ENCODE results near the gene BAD. TPM values are rescaled to one million over a fixed set of nuclear protein-coding genes. Genes with fewer than 3 reads are reported as not detected.

The BAD gene
- total RNA-seq: 95.7 and 96.5 TPM in 2 replicates

GRCh38 chr11:64284048-64284961 is at the start of gene BAD:
BAD (minus strand) TSS chr11:64284665; CDS start chr11:64284368, 297 bp downstream.

GRCh38 chr11:64317961-64318765 is 33.7 kb upstream of the BAD start, which contains the start of gene PRDX5:
PRDX5 (plus strand) TSS chr11:64318121; CDS start chr11:64318216, 95 bp downstream.

GRCh38 chr11:64317325-64317960 is 33.0 kb upstream of the BAD start, which contains the start of gene TRMT112:
TRMT112 (minus strand) TSS chr11:64317559; CDS start chr11:64317526, 33 bp downstream.

GRCh38 chr11:64305075-64305690 is 20.7 kb upstream of the BAD start, which contains the start of gene ESRRA:
ESRRA (plus strand) TSS chr11:64305524; CDS start chr11:64307180, 1,656 bp downstream.

GRCh38 chr11:64299847-64300648 is 15.6 kb upstream of the BAD start, which contains the start of gene CATSPERZ:
CATSPERZ (plus strand) TSS chr11:64300358; CDS start chr11:64300411, 53 bp downstream.

GRCh38 chr11:64291262-64291751 is 6.8 kb upstream of the BAD start, which contains the start of gene KCNK4:
KCNK4 (plus strand) TSS chr11:64291302; CDS start chr11:64293019, 1,717 bp downstream.

GRCh38 chr11:64284962-64285884 is 758 bp upstream of the BAD start, which contains the start of gene GPR137:
GPR137 (plus strand) TSS chr11:64285848; CDS start chr11:64286525, 677 bp downstream.

GRCh38 chr11:64251016-64251752 is 33.3 kb downstream of the BAD start, which contains the start of gene PLCB3:
PLCB3 (plus strand) TSS chr11:64251530; CDS start chr11:64251650, 120 bp downstream.

GRCh38 chr11:64246871-64247728 is 37.4 kb downstream of the BAD start, which contains the start of gene PPP1R14B:
PPP1R14B (minus strand) TSS chr11:64246943; CDS start chr11:64246673, 270 bp downstream.

GRCh38 chr11:64240435-64241240 is 43.8 kb downstream of the BAD start, which contains the start of gene FKBP2:
FKBP2 (plus strand) TSS chr11:64241095; CDS start chr11:64242388, 1,293 bp downstream.

GRCh38 chr11:64233913-64234586 is 50.4 kb downstream of the BAD start, which contains the start of gene VEGFB:
VEGFB (plus strand) TSS chr11:64234584; CDS start chr11:64234834, 250 bp downstream.

GRCh38 chr11:64230171-64230984 is 54.1 kb downstream of the BAD start, which contains the start of gene DNAJC4:
DNAJC4 (plus strand) TSS chr11:64230548; CDS start chr11:64230855, 307 bp downstream.

GRCh38 chr11:64225608-64226506 is 58.6 kb downstream of the BAD start, which contains the start of the genes NUDT22 and TRPT1:
NUDT22 (plus strand) TSS chr11:64226274; CDS start chr11:64226653, 379 bp downstream.
TRPT1 (minus strand) TSS chr11:64226186; CDS start chr11:64225860, 326 bp downstream.

